CD14-positive monocyte (primary cell): ENCODE results near the gene ATM. TPM values are rescaled to one million over a fixed set of nuclear protein-coding genes. Genes with fewer than 3 reads are reported as not detected.

ENCODE experiments used
- DNase-seq, 3 donors: peaks; one replicate each; pipeline ENCODE4 v3.0.0-alpha.2; 2011 to 2022
- H2AFZ ChIP-seq: 2 replicates; pipeline ENCODE4 v1.6.0; 2012; ENCODE audit warnings: mild to moderate bottlenecking, low read depth, low read length, inconsistent platforms; ENCODE audit not compliant: insufficient read depth, poor library complexity, severe bottlenecking
- H3K27ac ChIP-seq, 2 donors: 1 replicate in 1 of 2; 2 replicates in 1 of 2; pipeline ENCODE4 v1.5.1; 2012 to 2013; ENCODE audit warnings: low read length in 2 of 2, control low read depth in 1 of 2, inconsistent platforms in 1 of 2, low read depth in 1 of 2, mild to moderate bottlenecking in 1 of 2
- H3K27me3 ChIP-seq, 2 donors: one replicate each; pipeline versions ENCODE4 v1.6.0 to v1.6.1; 2011 to 2013; ENCODE audit warnings: low read length in 2 of 2; ENCODE audit not compliant: control insufficient read depth in 2 of 2, insufficient read depth in 2 of 2
- H3K36me3 ChIP-seq, 2 donors: replicated peaks in 1 of 2; 1 replicate in 1 of 2; 2 replicates in 1 of 2; pipeline versions ENCODE4 v1.5.1 to v1.6.1; 2012 to 2013; ENCODE audit warnings: low read length in 2 of 2, control low read depth in 1 of 2, inconsistent platforms in 1 of 2, mild to moderate bottlenecking in 1 of 2; ENCODE audit not compliant: insufficient read depth in 2 of 2, control insufficient read depth in 1 of 2
- H3K4me1 ChIP-seq, 2 donors: 1 replicate in 1 of 2; 2 replicates in 1 of 2; pipeline versions ENCODE4 v1.5.1 to v1.6.1; 2012 to 2013; ENCODE audit warnings: low read length in 2 of 2, control low read depth in 1 of 2, inconsistent platforms in 1 of 2, mild to moderate bottlenecking in 1 of 2, moderate library complexity in 1 of 2; ENCODE audit not compliant: insufficient read depth in 2 of 2, control insufficient read depth in 1 of 2
- H3K4me2 ChIP-seq: replicated peaks from 2 replicates; pipeline ENCODE3; 2012; ENCODE audit warnings: low read length, moderate library complexity, mild to moderate bottlenecking; ENCODE audit not compliant: poor library complexity, severe bottlenecking; ENCODE audit errors: extremely low read depth
- H3K4me3 ChIP-seq, 3 experiments: fragments of 200-600 bp in 1 of 3; sonication (generic) in 1 of 3; replicated peaks in 1 of 3; 1 replicate in 2 of 3; 2 replicates in 1 of 3; pipeline ENCODE4 v1.5.1; 2011 to 2013; ENCODE audit warnings: low read length in 3 of 3, mild to moderate bottlenecking in 3 of 3, control low read depth in 2 of 3, low read depth in 2 of 3, inconsistent platforms in 1 of 3, moderate library complexity in 1 of 3
- H3K79me2 ChIP-seq: 2 replicates; pipeline ENCODE4 v1.6.0; 2012; ENCODE audit warnings: mild to moderate bottlenecking, control low read depth, inconsistent platforms, low read length, moderate library complexity; ENCODE audit not compliant: insufficient read depth
- H3K9ac ChIP-seq: 2 replicates; pipeline ENCODE4 v1.6.0; 2017; ENCODE audit warnings: low read length, mild to moderate bottlenecking; ENCODE audit not compliant: insufficient read depth, poor library complexity, severe bottlenecking
- H3K9me3 ChIP-seq, 2 donors: replicated peaks in 1 of 2; 1 replicate in 1 of 2; 2 replicates in 1 of 2; pipeline versions ENCODE4 v1.5.1 to v1.6.1; 2012 to 2013; ENCODE audit warnings: low read length in 2 of 2, control low read depth in 1 of 2; ENCODE audit not compliant: control insufficient read depth in 1 of 2, insufficient read depth in 1 of 2
- H4K20me1 ChIP-seq: 2 replicates; pipeline ENCODE4 v1.6.0; 2012; ENCODE audit warnings: mild to moderate bottlenecking, low read length, control low read depth, moderate library complexity; ENCODE audit not compliant: insufficient read depth
- H3K27ac Mint-ChIP-seq, 7 donors: one replicate each; pipeline ENCODE4 v1.8.0; 2020; ENCODE audit warnings: mild to moderate bottlenecking in 7 of 7, mixed read lengths in 7 of 7, moderate library complexity in 6 of 7, inconsistent platforms in 2 of 7
- H3K27me3 Mint-ChIP-seq, 3 donors: one replicate each; pipeline ENCODE4 v1.8.0; 2021 to 2022; ENCODE audit warnings: low read depth in 3 of 3, mild to moderate bottlenecking in 3 of 3, mixed read lengths in 3 of 3, moderate library complexity in 3 of 3, inconsistent platforms in 1 of 3
- H3K36me3 Mint-ChIP-seq, 2 donors: one replicate each; pipeline ENCODE4 v1.8.0; 2020; ENCODE audit warnings: mixed read lengths in 2 of 2, inconsistent platforms in 1 of 2, mild to moderate bottlenecking in 1 of 2
- H3K4me1 Mint-ChIP-seq: one replicate; pipeline ENCODE4 v1.8.0; 2020; ENCODE audit warnings: mild to moderate bottlenecking, mixed read lengths
- H3K4me3 Mint-ChIP-seq, 2 donors: one replicate each; pipeline ENCODE4 v1.8.0; 2020; ENCODE audit warnings: mild to moderate bottlenecking in 2 of 2, mixed read lengths in 2 of 2, moderate library complexity in 1 of 2
- H3K9me3 Mint-ChIP-seq, 7 donors: one replicate each; pipeline ENCODE4 v1.8.0; 2020 to 2022; ENCODE audit warnings: mixed read lengths in 7 of 7, mild to moderate bottlenecking in 6 of 7, moderate library complexity in 6 of 7, inconsistent platforms in 2 of 7
- WGBS: methylation state at CpG from one replicate; pipeline ENCODE4 v1.1.5; 2013; ENCODE audit warnings: missing lambda C conversion rate; ENCODE audit not compliant: insufficient coverage; 5-methylcytosine and 5-hydroxymethylcytosine counted together
- intact Hi-C, 2 donors: fragments of 100-400 bp; cut with micrococcal nuclease; formaldehyde crosslinking; loops; one replicate each; pipeline versions ENCODE4 v1.15.0 to v1.15.1; 2023
- polyA plus RNA-seq, 3 donors: library from polyadenylated mRNA; depleted of rRNA in 1 of 3; unstranded in 2 of 3; stranded (reverse) in 1 of 3; fragments of 300-500 nt in 2 of 3; fragments of >200 nt in 1 of 3; fragmentation: Illumina TruSeq in 2 of 3; gene quantifications; 1 replicate in 2 of 3; 2 replicates in 1 of 3; pipeline ENCODE4 v1.2.3, GENCODE V29; 2012 to 2021
- TF ChIP-seq, protein P1 (sequence below): fragments of 200-600 bp; IDR thresholded peaks from one replicate; pipeline ENCODE4 v1.8.0; 2022; ENCODE audit warnings: antibody characterized with exemption, mild to moderate bottlenecking

The ATM gene
- polyA plus RNA-seq, 3 donors: 13.2 to 56.7 (median 21.4) TPM

DNA sequence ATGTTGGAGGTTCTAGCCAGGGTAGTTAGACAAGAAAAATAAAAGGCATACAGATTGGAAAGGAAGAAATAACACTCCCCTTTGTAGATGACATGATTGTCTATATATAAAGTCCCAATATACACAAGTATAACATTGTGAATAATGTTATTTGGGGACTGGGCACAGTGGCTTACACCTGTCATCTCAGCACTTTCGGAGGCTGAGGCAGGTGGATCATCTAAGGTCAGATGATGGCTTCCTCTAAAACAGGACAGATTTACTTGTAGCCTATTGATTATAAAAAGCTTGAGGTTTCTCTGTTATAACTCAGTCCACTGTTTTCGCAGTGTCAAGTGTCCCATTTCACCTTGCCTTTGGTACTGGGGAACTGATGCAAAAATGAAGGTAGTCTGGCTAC is 19.6 kb downstream of the ATM start:
- Mint-ChIP-seq H3K4me3 (no peak overlapping the region), H3K9me3 (peaks cover 0 to 1% (median 0%) of the 10 kb centered on the region in 7 donors), H3K4me1 (peaks cover 32% of the 10 kb centered on the region), H3K27ac (no peak overlapping the region), H3K36me3 (peaks cover 51 to 56% of the 10 kb centered on the region in 2 donors), H3K27me3 (peaks cover 0 to 1% (median 0%) of the 10 kb centered on the region in 3 donors)
- Histone ChIP-seq H3K36me3 (peaks cover 23 to 64% of the 10 kb centered on the region in 2 donors), H3K4me2 (no peak overlapping the region), H3K9ac (no peak overlapping the region), H2AFZ (no peak overlapping the region), H3K27me3 (no peaks in the 10 kb centered on the region), H3K4me3 (no peak overlapping the region), H3K27ac (no peak overlapping the region), H3K4me1 (peaks cover 12 to 35% of the 10 kb centered on the region in 2 donors), H3K9me3 (no peaks in the 10 kb centered on the region), H3K79me2 (peaks cover 3% of the 10 kb centered on the region), H4K20me1 (no peaks in the 10 kb centered on the region)
- no peak for DNase-seq
- intact Hi-C loops: no loop called here
- TF ChIP-seq, protein P1, sequence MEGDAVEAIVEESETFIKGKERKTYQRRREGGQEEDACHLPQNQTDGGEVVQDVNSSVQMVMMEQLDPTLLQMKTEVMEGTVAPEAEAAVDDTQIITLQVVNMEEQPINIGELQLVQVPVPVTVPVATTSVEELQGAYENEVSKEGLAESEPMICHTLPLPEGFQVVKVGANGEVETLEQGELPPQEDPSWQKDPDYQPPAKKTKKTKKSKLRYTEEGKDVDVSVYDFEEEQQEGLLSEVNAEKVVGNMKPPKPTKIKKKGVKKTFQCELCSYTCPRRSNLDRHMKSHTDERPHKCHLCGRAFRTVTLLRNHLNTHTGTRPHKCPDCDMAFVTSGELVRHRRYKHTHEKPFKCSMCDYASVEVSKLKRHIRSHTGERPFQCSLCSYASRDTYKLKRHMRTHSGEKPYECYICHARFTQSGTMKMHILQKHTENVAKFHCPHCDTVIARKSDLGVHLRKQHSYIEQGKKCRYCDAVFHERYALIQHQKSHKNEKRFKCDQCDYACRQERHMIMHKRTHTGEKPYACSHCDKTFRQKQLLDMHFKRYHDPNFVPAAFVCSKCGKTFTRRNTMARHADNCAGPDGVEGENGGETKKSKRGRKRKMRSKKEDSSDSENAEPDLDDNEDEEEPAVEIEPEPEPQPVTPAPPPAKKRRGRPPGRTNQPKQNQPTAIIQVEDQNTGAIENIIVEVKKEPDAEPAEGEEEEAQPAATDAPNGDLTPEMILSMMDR: no peak
- WGBS: no CpG with 5 or more reads among the region's 2 CpGs

GRCh38 chr11:108246308-108246707 is 23.4 kb downstream of the ATM start:
- Mint-ChIP-seq H3K27me3 (peaks cover 0 to 3% (median 0%) of the 10 kb centered on the region in 3 donors), H3K27ac (peak overlapping the region in 2 of 7 donors; percentile 6 to 58), H3K4me1 (peaks cover 14% of the 10 kb centered on the region), H3K36me3 (peaks cover 56 to 60% of the 10 kb centered on the region in 2 donors), H3K9me3 (no peaks in the 10 kb centered on the region), H3K4me3 (no peak overlapping the region)
- Histone ChIP-seq H3K27me3 (no peaks in the 10 kb centered on the region), H3K79me2 (no peaks in the 10 kb centered on the region), H3K4me3 (no peak overlapping the region), H3K4me2 (no peak overlapping the region), H4K20me1 (no peaks in the 10 kb centered on the region), H3K9me3 (no peaks in the 10 kb centered on the region), H2AFZ (no peak overlapping the region), H3K27ac (peak overlapping the region in 1 of 2 donors; percentile 59), H3K4me1 (peaks cover 9 to 19% of the 10 kb centered on the region in 2 donors), H3K9ac (no peak overlapping the region), H3K36me3 (peaks cover 47 to 84% of the 10 kb centered on the region in 2 donors)
- WGBS: no CpG with 5 or more reads among the region's 3 CpGs
- TF ChIP-seq, protein P1: no peak
- intact Hi-C loops: no loop called here
- DNase-seq: no peak
